ENCODE data around the gene MPPE1. TPM values are rescaled to one million over a fixed set of nuclear protein-coding genes. Genes with fewer than 3 reads are reported as not detected.

MPPE1 gene
- total RNA-seq, 1 donor, result 38.0 TPM

GRCh38 chr18:11842562-11842961 is 65.6 kb downstream of the MPPE1 start:
- DNase-seq (ENCODE audit: insufficient read length, low spot score, missing footprints), result no peak
- no peaks in the 10 kb centered on the region for H4K20me1 ChIP-seq (ENCODE audit: insufficient read depth, low read length)
- no peak for TF ChIP-seq CTCF (IDR thresholded peaks at IDR 0.05; ENCODE audit: extremely low read depth, low read depth, low read length)
- H3K79me2 ChIP-seq (ENCODE audit: insufficient read depth, low read length), result no peaks in the 10 kb centered on the region
- H3K27me3 ChIP-seq (ENCODE audit: insufficient read depth, low read length), result no peaks in the 10 kb centered on the region
- H3K9me3 ChIP-seq (ENCODE audit: low read depth, low read length), result no peaks in the 10 kb centered on the region
- no peak overlapping the region for H2AFZ ChIP-seq (ENCODE audit: low read length)
- H3K36me3 ChIP-seq (ENCODE audit: insufficient read depth, low read length), result no peaks in the 10 kb centered on the region
- H3K4me1 ChIP-seq (ENCODE audit: insufficient read depth, low read length), result no peaks in the 10 kb centered on the region
- H3K27ac ChIP-seq (ENCODE audit: low read depth, low read length), result no peak overlapping the region
- no peak overlapping the region for H3K4me2 ChIP-seq (ENCODE audit: insufficient read depth, low read length)
- H3K4me3 ChIP-seq (ENCODE audit: insufficient read depth, low read length), result no peak overlapping the region

GRCh38 chr18:11840493-11840892 is 67.6 kb downstream of the MPPE1 start:
- Histone ChIP-seq H3K9me3 (ENCODE audit: low read depth, low read length) (no peaks in the 10 kb centered on the region), H3K27me3 (ENCODE audit: insufficient read depth, low read length) (no peaks in the 10 kb centered on the region)

GRCh38 chr18:11839556-11839955 is 68.6 kb downstream of the MPPE1 start:
- H3K36me3 ChIP-seq (ENCODE audit: insufficient read depth, low read length), result no peaks in the 10 kb centered on the region
- no peak for DNase-seq (ENCODE audit: insufficient read length, low spot score, missing footprints)
- H3K4me1 ChIP-seq (ENCODE audit: insufficient read depth, low read length), result no peaks in the 10 kb centered on the region
- H3K9me3 ChIP-seq (ENCODE audit: low read depth, low read length), result no peaks in the 10 kb centered on the region
- no peaks in the 10 kb centered on the region for H4K20me1 ChIP-seq (ENCODE audit: insufficient read depth, low read length)
- no peaks in the 10 kb centered on the region for H3K79me2 ChIP-seq (ENCODE audit: insufficient read depth, low read length)
- H2AFZ ChIP-seq (ENCODE audit: low read length), result no peak overlapping the region
- no peak overlapping the region for H3K4me3 ChIP-seq (ENCODE audit: insufficient read depth, low read length)
- no peak for TF ChIP-seq CTCF (IDR thresholded peaks at IDR 0.05; ENCODE audit: extremely low read depth, low read depth, low read length)
- H3K4me2 ChIP-seq (ENCODE audit: insufficient read depth, low read length), result no peak overlapping the region
- no peak overlapping the region for H3K27ac ChIP-seq (ENCODE audit: low read depth, low read length)
- H3K27me3 ChIP-seq (ENCODE audit: insufficient read depth, low read length), result no peaks in the 10 kb centered on the region

More at GRCh38 chr18:11840493-11840892, 67.6 kb downstream of the MPPE1 start:
- H4K20me1 ChIP-seq (ENCODE audit: insufficient read depth, low read length), result no peaks in the 10 kb centered on the region
- TF ChIP-seq CTCF (IDR thresholded peaks at IDR 0.05; ENCODE audit: extremely low read depth, low read depth, low read length), result no peak
- no peak overlapping the region for H3K27ac ChIP-seq (ENCODE audit: low read depth, low read length)
- no peak overlapping the region for H2AFZ ChIP-seq (ENCODE audit: low read length)
- no peaks in the 10 kb centered on the region for H3K4me1 ChIP-seq (ENCODE audit: insufficient read depth, low read length)
- H3K79me2 ChIP-seq (ENCODE audit: insufficient read depth, low read length), result no peaks in the 10 kb centered on the region
- no peak overlapping the region for H3K4me3 ChIP-seq (ENCODE audit: insufficient read depth, low read length)
- H3K36me3 ChIP-seq (ENCODE audit: insufficient read depth, low read length), result no peaks in the 10 kb centered on the region
- no peak for DNase-seq (ENCODE audit: insufficient read length, low spot score, missing footprints)
- no peak overlapping the region for H3K4me2 ChIP-seq (ENCODE audit: insufficient read depth, low read length)

GRCh38 chr18:11834772-11835171 is 73.3 kb downstream of the MPPE1 start:
- H3K4me3 ChIP-seq (ENCODE audit: insufficient read depth, low read length), result no peak overlapping the region
- no peaks in the 10 kb centered on the region for H3K36me3 ChIP-seq (ENCODE audit: insufficient read depth, low read length)
- H3K4me1 ChIP-seq (ENCODE audit: insufficient read depth, low read length), result no peaks in the 10 kb centered on the region
- H3K27me3 ChIP-seq (ENCODE audit: insufficient read depth, low read length), result no peaks in the 10 kb centered on the region
- H4K20me1 ChIP-seq (ENCODE audit: insufficient read depth, low read length), result no peaks in the 10 kb centered on the region
- no peak overlapping the region for H3K4me2 ChIP-seq (ENCODE audit: insufficient read depth, low read length)
- no peak for TF ChIP-seq CTCF (IDR thresholded peaks at IDR 0.05; ENCODE audit: extremely low read depth, low read depth, low read length)
- no peaks in the 10 kb centered on the region for H3K79me2 ChIP-seq (ENCODE audit: insufficient read depth, low read length)
- H2AFZ ChIP-seq (ENCODE audit: low read length), result no peak overlapping the region
- no peak for DNase-seq (ENCODE audit: insufficient read length, low spot score, missing footprints)
- H3K27ac ChIP-seq (ENCODE audit: low read depth, low read length), result no peak overlapping the region
- H3K9me3 ChIP-seq (ENCODE audit: low read depth, low read length), result no peaks in the 10 kb centered on the region

Other genes starting within 250 kb of the MPPE1 start
- gene GNAL, start 219.1 kb downstream of the MPPE1 start, total RNA-seq, result 0.59 and 0.72 TPM in 2 replicates
- 59.8 and 63.7 TPM in 2 replicates for gene CHMP1B, start 56.9 kb downstream of the MPPE1 start, total RNA-seq
- gene IMPA2, start 73.2 kb upstream of the MPPE1 start, total RNA-seq, result 11.2 and 14.4 TPM in 2 replicates
- gene ANKRD62, start 185.5 kb upstream of the MPPE1 start, total RNA-seq, result not detected in 2 replicates

Measured in osteoblast (primary cell).